Muscle layer of colon (tissue), 2 donors: ENCODE results near the gene PRKAG2.

Experiments used
- H3K27ac ChIP-seq: one replicate; pipeline ENCODE4 v1.7.0; 2013; ENCODE audit warnings: low read depth, mild to moderate bottlenecking, low read length, moderate library complexity
- H3K27me3 ChIP-seq, 2 donors: one replicate each; pipeline ENCODE4 v1.7.0; 2013; ENCODE audit warnings: low read length in 2 of 2, mild to moderate bottlenecking in 2 of 2; ENCODE audit not compliant: insufficient read depth in 2 of 2, control insufficient read depth in 1 of 2
- H3K36me3 ChIP-seq: one replicate; pipeline ENCODE4 v1.7.0; 2013; ENCODE audit warnings: mild to moderate bottlenecking, low read length; ENCODE audit not compliant: insufficient read depth
- H3K4me1 ChIP-seq: one replicate; pipeline ENCODE4 v1.7.0; 2013; ENCODE audit warnings: mild to moderate bottlenecking, low read length; ENCODE audit not compliant: insufficient read depth
- H3K4me3 ChIP-seq, 2 donors: one replicate each; pipeline ENCODE4 v1.7.0; 2013; ENCODE audit warnings: low read length in 2 of 2, low read depth in 1 of 2, mild to moderate bottlenecking in 1 of 2, moderate library complexity in 1 of 2
- H3K9ac ChIP-seq: one replicate; pipeline ENCODE4 v1.7.0; 2013; ENCODE audit warnings: low read length
- H3K9me3 ChIP-seq: one replicate; pipeline ENCODE4 v1.7.0; 2013; ENCODE audit warnings: mild to moderate bottlenecking, low read length
- donor health status: abdominal sarcoma.
- donor health status: Adenocarcinoma of cecum.

The PRKAG2 gene

GRCh38 chr7:151891753-151892152 is 14.8 kb upstream of the PRKAG2 start:
- no peaks in the 10 kb centered on the region for H3K4me1 ChIP-seq
- no peaks in the 10 kb centered on the region for H3K9me3 ChIP-seq
- H3K27me3 ChIP-seq = no peaks in the 10 kb centered on the region
- no peak overlapping the region for H3K27ac ChIP-seq
- no peak overlapping the region for H3K4me3 ChIP-seq
- H3K36me3 ChIP-seq = no peaks in the 10 kb centered on the region
- H3K9ac ChIP-seq = no peak overlapping the region

GRCh38 chr7:151891182-151891581 is 14.3 kb upstream of the PRKAG2 start:
- no peaks in the 10 kb centered on the region for H3K36me3 ChIP-seq
- no peak overlapping the region for H3K4me3 ChIP-seq
- H3K27ac ChIP-seq = no peak overlapping the region
- no peaks in the 10 kb centered on the region for H3K27me3 ChIP-seq
- no peaks in the 10 kb centered on the region for H3K4me1 ChIP-seq
- no peak overlapping the region for H3K9ac ChIP-seq
- H3K9me3 ChIP-seq = no peaks in the 10 kb centered on the region

- Histone ChIP-seq H3K4me1 (no peaks in the 10 kb centered on the region), H3K9me3 (no peaks in the 10 kb centered on the region), H3K4me3 (no peak overlapping the region), H3K9ac (no peak overlapping the region), H3K27ac (no peak overlapping the region), H3K36me3 (no peaks in the 10 kb centered on the region), H3K27me3 (no peaks in the 10 kb centered on the region)
Observed at GRCh38 chr7:151890355-151891004, 13.6 kb upstream of the PRKAG2 start.

GRCh38 chr7:151889406-151890354 is 12.8 kb upstream of the PRKAG2 start:
- no peak overlapping the region for H3K4me3 ChIP-seq
- no peaks in the 10 kb centered on the region for H3K9me3 ChIP-seq
- no peaks in the 10 kb centered on the region for H3K4me1 ChIP-seq
- H3K27me3 ChIP-seq = no peaks in the 10 kb centered on the region
- no peak overlapping the region for H3K27ac ChIP-seq
- no peak overlapping the region for H3K9ac ChIP-seq
- H3K36me3 ChIP-seq = no peaks in the 10 kb centered on the region

GRCh38 chr7:151888079-151889067 is 11.5 kb upstream of the PRKAG2 start:
- Histone ChIP-seq H3K9ac (no peak overlapping the region), H3K4me3 (no peak overlapping the region), H3K9me3 (no peaks in the 10 kb centered on the region), H3K27ac (no peak overlapping the region), H3K4me1 (no peaks in the 10 kb centered on the region), H3K27me3 (no peaks in the 10 kb centered on the region), H3K36me3 (no peaks in the 10 kb centered on the region)

GRCh38 chr7:151886783-151887182 is 9.9 kb upstream of the PRKAG2 start:
- no peak overlapping the region for H3K4me3 ChIP-seq
- H3K9me3 ChIP-seq = no peaks in the 10 kb centered on the region
- no peaks in the 10 kb centered on the region for H3K4me1 ChIP-seq
- H3K9ac ChIP-seq = no peak overlapping the region
- H3K27me3 ChIP-seq = no peaks in the 10 kb centered on the region
- H3K27ac ChIP-seq = no peak overlapping the region
- H3K36me3 ChIP-seq = no peaks in the 10 kb centered on the region

- no peaks in the 10 kb centered on the region for H3K4me1 ChIP-seq
- H3K27ac ChIP-seq = no peak overlapping the region
- H3K9me3 ChIP-seq = no peaks in the 10 kb centered on the region
- no peak overlapping the region for H3K4me3 ChIP-seq
- no peaks in the 10 kb centered on the region for H3K36me3 ChIP-seq
- no peaks in the 10 kb centered on the region for H3K27me3 ChIP-seq
- H3K9ac ChIP-seq = no peak overlapping the region
Observed at GRCh38 chr7:151885202-151885580, 8.3 kb upstream of the PRKAG2 start.

GRCh38 chr7:151884312-151885201 is 7.6 kb upstream of the PRKAG2 start:
- H3K9me3 ChIP-seq = no peaks in the 10 kb centered on the region
- H3K36me3 ChIP-seq = no peaks in the 10 kb centered on the region
- no peaks in the 10 kb centered on the region for H3K27me3 ChIP-seq
- no peaks in the 10 kb centered on the region for H3K4me1 ChIP-seq
- no peak overlapping the region for H3K27ac ChIP-seq
- no peak overlapping the region for H3K4me3 ChIP-seq
- H3K9ac ChIP-seq = no peak overlapping the region

GRCh38 chr7:151883857-151884256 is 6.9 kb upstream of the PRKAG2 start:
- H3K9ac ChIP-seq = no peak overlapping the region
- H3K4me3 ChIP-seq = no peak overlapping the region
- H3K36me3 ChIP-seq = no peaks in the 10 kb centered on the region
- H3K9me3 ChIP-seq = no peaks in the 10 kb centered on the region
- H3K27me3 ChIP-seq = no peaks in the 10 kb centered on the region
- H3K4me1 ChIP-seq = no peaks in the 10 kb centered on the region
- no peak overlapping the region for H3K27ac ChIP-seq

GRCh38 chr7:151882734-151883133 is 5.8 kb upstream of the PRKAG2 start:
- no peaks in the 10 kb centered on the region for H3K36me3 ChIP-seq
- peaks cover 0 to 10% of the 10 kb centered on the region in 2 donors for H3K27me3 ChIP-seq
- H3K9ac ChIP-seq = no peak overlapping the region
- no peaks in the 10 kb centered on the region for H3K9me3 ChIP-seq
- H3K27ac ChIP-seq = no peak overlapping the region
- H3K4me1 ChIP-seq = peaks cover 10% of the 10 kb centered on the region
- no peak overlapping the region for H3K4me3 ChIP-seq
